ENCODE results near the gene RUNDC1. TPM values are rescaled to one million over a fixed set of nuclear protein-coding genes. Genes with fewer than 3 reads are reported as not detected.

The RUNDC1 gene
- total and polyA plus RNA-seq, 2 of the 8 experiments (the other 6 are each of a cell fraction or from before 2014, with no cell fraction given): 7.9 to 11.9 TPM

DNA sequence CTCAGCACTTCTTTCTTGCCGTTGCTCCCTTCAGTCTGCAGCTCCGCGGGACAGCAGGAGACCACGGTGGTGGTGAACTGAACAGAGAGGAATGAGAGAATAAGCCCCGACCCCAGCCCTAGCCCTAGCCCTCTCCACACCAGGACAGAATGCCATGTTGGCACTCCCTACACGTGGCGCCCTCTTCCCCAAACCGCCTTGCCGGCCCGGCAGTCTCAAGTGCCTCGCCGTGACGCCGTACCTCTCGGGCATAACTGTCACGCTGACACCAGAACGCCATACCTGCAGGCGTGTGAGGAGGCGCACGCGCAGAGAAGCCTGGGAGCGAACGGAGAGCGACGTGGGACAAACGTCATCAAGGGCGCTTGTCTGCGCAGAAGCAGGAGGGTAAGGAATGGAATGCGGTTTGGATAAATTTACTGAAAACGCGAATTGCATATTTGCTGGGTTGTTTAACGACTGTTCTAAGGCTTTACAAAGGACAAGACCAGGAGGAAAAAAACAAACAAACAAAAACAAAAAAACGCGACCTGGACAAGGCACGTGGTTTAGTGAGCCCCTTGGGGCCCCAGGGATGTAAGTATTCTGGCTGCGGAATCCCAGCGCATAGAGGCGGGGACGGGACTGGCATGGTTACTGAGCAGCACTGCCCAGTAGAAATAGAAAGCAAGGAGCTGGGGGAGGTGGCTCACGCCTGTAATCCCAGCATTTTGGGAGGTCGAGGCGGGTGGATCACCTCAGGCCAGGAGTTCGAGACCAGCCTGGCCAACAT, 16.0 kb upstream of the RUNDC1 start, which contains the start of gene AARSD1:
Gene AARSD1, minus strand, starts transcription at position 294 of the 772 bp plus-strand sequence. Its CDS starts 14 bp downstream, at position 280.
- H4K91ac ChIP-seq (replicated peaks; ENCODE audit: insufficient read length, low read length): peak within 1 kb of the TSS; percentile 70
- peaks cover 0 to 2% (median 0%) of the 10 kb centered on the region in 4 experiments; a peak in 1 of 7 replicates for H3K4me1 ChIP-seq (replicated peaks in 1 of 4; ENCODE audit: control insufficient read depth in 3 of 4, insufficient read depth in 4 of 4, low read length in 3 of 4)
- H2BK20ac ChIP-seq (ENCODE audit: low read length): no peak within 1 kb of the TSS
- H3K23ac ChIP-seq (ENCODE audit: insufficient read length): no peak within 1 kb of the TSS
- H3K18ac ChIP-seq (ENCODE audit: extremely low read depth, low read length): no peak within 1 kb of the TSS; the same call in 1 of the 2 replicates
- no peak within 1 kb of the TSS for H2BK15ac ChIP-seq (ENCODE audit: low read length)
- H2AFZ ChIP-seq (ENCODE audit: low read length): peak within 1 kb of the TSS; percentile 61
- H3K4me3 ChIP-seq (ENCODE audit: extremely low read depth in 1 of 4, insufficient read depth in 2 of 4, low read depth in 3 of 4, low read length in 4 of 4): peak within 1 kb of the TSS; percentile 69 to 84 (median 74)
- DNase-seq (ENCODE audit: low read depth in 1 of 2, low spot score in 2 of 2) (peak; percentile 80 to 88), FAIRE-seq (peak; percentile 13)
- peaks cover 0 to 6% of the 10 kb centered on the region in 2 experiments; a peak in 2 of 4 replicates for H3K79me2 ChIP-seq (ENCODE audit: control insufficient read depth in 1 of 2, insufficient read depth in 2 of 2, low read length in 2 of 2)
- H3K23me2 ChIP-seq (ENCODE audit: low read depth, low read length): peaks cover 7% of the 10 kb centered on the region; the same call in 1 of the 2 replicates
- no peak within 1 kb of the TSS for H3K14ac ChIP-seq (ENCODE audit: insufficient read length)
- H3K4ac ChIP-seq (replicated peaks; ENCODE audit: insufficient read length, low read depth, low read length): peak within 1 kb of the TSS; percentile 21
- H2BK120ac ChIP-seq (replicated peaks; ENCODE audit: low read depth, low read length): no peak within 1 kb of the TSS
- H3K27me3 ChIP-seq (replicated peaks in 1 of 4; ENCODE audit: control insufficient read depth in 3 of 4, extremely low read depth in 1 of 4, insufficient read depth in 3 of 4, low read length in 3 of 4): no peaks in the 10 kb centered on the region
- H4K5ac ChIP-seq (ENCODE audit: insufficient read length, low read depth, low read length): peak within 1 kb of the TSS; percentile 55
- no peak within 1 kb of the TSS for H2AK5ac ChIP-seq (ENCODE audit: low read depth, low read length)
- H3K36me3 ChIP-seq (ENCODE audit: control insufficient read depth in 2 of 4, insufficient read depth in 4 of 4, low read length in 3 of 4): peaks cover 8 to 29% (median 22%) of the 10 kb centered on the region in 4 experiments; a peak in 7 of 8 replicates
- H2BK5ac ChIP-seq (ENCODE audit: low read depth, low read length): peak within 1 kb of the TSS; percentile 69; the same call in 1 of the 2 replicates
- peak within 1 kb of the TSS; percentile 74 to 83 for H3K4me2 ChIP-seq (ENCODE audit: insufficient read depth in 1 of 2, low read depth in 2 of 2, low read length in 2 of 2)
- H4K8ac ChIP-seq (ENCODE audit: extremely low read depth, insufficient read depth, low read length): peak within 1 kb of the TSS; percentile 63
- ChIA-PET POLR2A (ENCODE audit: partially characterized antibody) (interaction anchor here (0.6 to 2.8 kb wide), 14 partner anchors 10 to 415 kb away, joined by 3 to 27 read pairs (median 4); partner anchors contain the start of genes PSME3, PTGES3L, RPL27 and RUNDC1), CTCF (ENCODE audit: partially characterized antibody) (interaction anchor here (0.6 to 1.8 kb wide), 5 partner anchors 11 to 154 kb away, joined by 3 to 5 read pairs (median 3); partner anchors contain the start of gene PTGES3L)
- H4K20me1 ChIP-seq (replicated peaks in 1 of 2; ENCODE audit: control insufficient read depth in 1 of 2, insufficient read depth in 2 of 2, low read length in 2 of 2): peaks cover 0 to 1% of the 10 kb centered on the region in 2 experiments
- no peaks in the 10 kb centered on the region for H3K79me1 ChIP-seq (ENCODE audit: low read depth, low read length)
- H3K27ac ChIP-seq (ENCODE audit: low read depth, low read length): peak within 1 kb of the TSS; percentile 46; the same call in 1 of the 2 replicates
- peak within 1 kb of the TSS; percentile 38 for H3K56ac ChIP-seq (replicated peaks; ENCODE audit: insufficient read length, low read depth, low read length)
- H3K9me3 ChIP-seq (ENCODE audit: insufficient read depth in 2 of 2, low read depth in 1 of 2, low read length in 1 of 2): no peaks in the 10 kb centered on the region
- peak within 1 kb of the TSS; percentile 68 to 76 (median 74) for H3K9ac ChIP-seq (replicated peaks in 1 of 4; ENCODE audit: extremely low read depth in 1 of 4, low read depth in 3 of 4, low read length in 3 of 4)
- WGBS, 2 experiments (ENCODE audit: extremely low coverage in 1 of 2, insufficient coverage in 1 of 2, insufficient read length in 1 of 2, insufficient replicate concordance in 2 of 2, low coverage in 1 of 2, low lambda C conversion rate in 2 of 2, missing lambda C conversion rate in 1 of 2): 8% methylated on average over 38 of the region's 43 CpGs; no CpG with 5 or more reads in 1 of the 2 experiments
- H2BK12ac ChIP-seq (ENCODE audit: low read depth, low read length): no peak within 1 kb of the TSS
- TF ChIP-seq TBP (IDR thresholded peaks at IDR 0.05; ENCODE audit: low read depth, low read length) (0 out of 2 replicates have a peak, but pooled peaks have one; percentile 53), ASH2L (IDR thresholded peaks at IDR 0.05; ENCODE audit: low read length) (peak; percentile 79), PHF8 (conservative IDR thresholded peaks at IDR 0.05; ENCODE audit: low read depth, low read length) (peak; percentile 63), YY1 (IDR thresholded peaks at IDR 0.05; ENCODE audit: low read depth, low read length) (peak; percentile 83; the same call in 1 of the 2 replicates), HDAC2 (IDR thresholded peaks at IDR 0.05; ENCODE audit: borderline replicate concordance in 1 of 2, low read depth in 2 of 2, low read length in 2 of 2) (peak; percentile 60 to 63; a peak in 1 of 4 replicates), POLR2A (IDR thresholded peaks at IDR 0.05; ENCODE audit: control extremely low read depth in 1 of 2, low read depth in 2 of 2, low read length in 2 of 2) (peak in 1 of 2 experiments; percentile 88; a peak in 2 of 3 replicates), EP300 (IDR thresholded peaks at IDR 0.05; ENCODE audit: borderline replicate concordance in 1 of 2, low read depth in 2 of 2, low read length in 2 of 2) (no peak), POLR2AphosphoS5 (IDR thresholded peaks at IDR 0.05; ENCODE audit: low read depth, low read length) (peak; percentile 84; the same call in 1 of the 2 replicates), SIRT6 (IDR thresholded peaks at IDR 0.05; ENCODE audit: low read length) (no peak), RFX5 (IDR thresholded peaks at IDR 0.05; ENCODE audit: borderline replicate concordance, low read depth, low read length) (no peak)
- TF ChIP-seq, protein P1, sequence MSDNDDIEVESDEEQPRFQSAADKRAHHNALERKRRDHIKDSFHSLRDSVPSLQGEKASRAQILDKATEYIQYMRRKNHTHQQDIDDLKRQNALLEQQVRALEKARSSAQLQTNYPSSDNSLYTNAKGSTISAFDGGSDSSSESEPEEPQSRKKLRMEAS (IDR thresholded peaks at IDR 0.05): peak; percentile 96
